SW480 (cell line): ENCODE results near the gene KIF4A.
"Not testable (repeated sequence)": the region's sequence is repeated elsewhere in the genome, so short reads cannot be mapped to it uniquely, and the experiment has no call there.

Source experiments
- DNase-seq: peaks from one replicate; pipeline ENCODE4 v3.0.0-alpha.2; 2016; ENCODE audit warnings: low spot score

Gene KIF4A

GRCh38 chrX:70289793-70290770, at the start of gene KIF4A, which contains the start of gene PDZD11:
KIF4A (plus strand) TSS chrX:70290104; CDS start chrX:70290459, 355 bp downstream.
PDZD11 (minus strand) TSS chrX:70289927; CDS start chrX:70289341, 586 bp downstream.
- peak; percentile 81 for DNase-seq

- DNase-seq = no peak
These were observed 49.2 kb upstream of the KIF4A start for GRCh38 chrX:70240751-70241150.

- DNase-seq = no peak
These were observed 48.4 kb upstream of the KIF4A start for GRCh38 chrX:70241501-70241900.

- not testable (repeated sequence) for DNase-seq
These were observed 46.3 kb upstream of the KIF4A start for GRCh38 chrX:70243601-70244000.

- DNase-seq = no peak
These were observed 45.0 kb upstream of the KIF4A start for GRCh38 chrX:70244881-70245280.

- DNase-seq = no peak
These were observed 42.7 kb upstream of the KIF4A start for GRCh38 chrX:70247252-70247651.

- DNase-seq = no peak
These were observed 37.4 kb upstream of the KIF4A start for GRCh38 chrX:70252491-70252890.

- DNase-seq = peak; percentile 50
These were observed 36.4 kb upstream of the KIF4A start for GRCh38 chrX:70253377-70254062.

- DNase-seq = peak; percentile 33
These were observed 35.9 kb upstream of the KIF4A start for GRCh38 chrX:70254063-70254400.

GRCh38 chrX:70254909-70255308, 35.0 kb upstream of the KIF4A start:
- no peak for DNase-seq

- no peak for DNase-seq
These were observed 34.5 kb upstream of the KIF4A start for GRCh38 chrX:70255452-70255851.

GRCh38 chrX:70257423-70258288, 32.2 kb upstream of the KIF4A start:
- DNase-seq = no peak

GRCh38 chrX:70260104-70260503, 29.8 kb upstream of the KIF4A start, which contains the start of gene P2RY4:
P2RY4 (minus strand) TSS chrX:70260204; CDS start chrX:70259624, 580 bp downstream.
- DNase-seq = no peak

- peak; percentile 50 for DNase-seq
These were observed 26.8 kb upstream of the KIF4A start for GRCh38 chrX:70262952-70263567.

GRCh38 chrX:70264784-70265183, 25.1 kb upstream of the KIF4A start:
- DNase-seq = no peak

- no peak for DNase-seq
These were observed 21.9 kb upstream of the KIF4A start, which contains the start of gene ARR3 for GRCh38 chrX:70268034-70268433. ARR3 (plus strand) TSS chrX:70268334; CDS start chrX:70269386, 1,052 bp downstream.

- DNase-seq = not testable (repeated sequence)
These were observed 15.9 kb upstream of the KIF4A start for GRCh38 chrX:70274029-70274428.

- DNase-seq = no peak
These were observed 10.8 kb upstream of the KIF4A start for GRCh38 chrX:70279081-70279480.

- no peak for DNase-seq
These were observed 9.3 kb upstream of the KIF4A start for GRCh38 chrX:70280573-70280972.

- no peak for DNase-seq
These were observed 8.0 kb upstream of the KIF4A start, which contains the start of gene RAB41 for GRCh38 chrX:70281951-70282350. RAB41 (plus strand) TSS chrX:70282172; CDS start chrX:70282218, 46 bp downstream.

GRCh38 chrX:70289168-70289792, 624 bp upstream of the KIF4A start:
- DNase-seq = no peak
